GM21526 (cell line): Measurements from ENCODE around the gene BIVM.

Experiments
- ATAC-seq: cut with Tn5 transposase; IDR thresholded peaks from one replicate; pipeline ENCODE4 v1.9.1; 2021; ENCODE audit warnings: moderate library complexity; ENCODE audit not compliant: unreplicated experiment, low FRiP score

BIVM gene

GRCh38 chr13:102875256-102875655 lies 76.3 kb downstream of the BIVM start:
- no peak for ATAC-seq

DNA sequence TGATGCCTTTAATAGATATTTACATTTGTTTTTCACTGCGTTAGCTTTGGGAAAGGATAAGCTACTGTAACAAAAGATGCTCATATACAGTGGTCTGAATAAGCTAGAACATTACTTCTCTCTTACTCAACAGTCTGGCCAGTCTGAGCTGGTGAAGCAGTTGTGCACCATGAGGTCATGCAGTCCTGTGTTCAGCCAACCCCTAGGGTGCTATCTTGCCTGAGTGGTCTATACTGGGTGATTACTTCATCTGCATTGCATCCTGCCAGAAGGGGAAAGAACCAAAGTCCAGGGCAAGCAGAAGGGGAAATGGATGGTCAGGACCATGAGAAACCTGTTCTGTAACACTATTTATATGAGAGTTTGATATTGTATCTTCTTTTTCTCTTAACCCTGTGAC lies 78.4 kb downstream of the BIVM start:
- no peak for ATAC-seq

GRCh38 chr13:102878481-102878880 lies 79.6 kb downstream of the BIVM start:
- no peak for ATAC-seq

GRCh38 chr13:102879793-102880499 lies 81.0 kb downstream of the BIVM start:
- no peak for ATAC-seq

DNA sequence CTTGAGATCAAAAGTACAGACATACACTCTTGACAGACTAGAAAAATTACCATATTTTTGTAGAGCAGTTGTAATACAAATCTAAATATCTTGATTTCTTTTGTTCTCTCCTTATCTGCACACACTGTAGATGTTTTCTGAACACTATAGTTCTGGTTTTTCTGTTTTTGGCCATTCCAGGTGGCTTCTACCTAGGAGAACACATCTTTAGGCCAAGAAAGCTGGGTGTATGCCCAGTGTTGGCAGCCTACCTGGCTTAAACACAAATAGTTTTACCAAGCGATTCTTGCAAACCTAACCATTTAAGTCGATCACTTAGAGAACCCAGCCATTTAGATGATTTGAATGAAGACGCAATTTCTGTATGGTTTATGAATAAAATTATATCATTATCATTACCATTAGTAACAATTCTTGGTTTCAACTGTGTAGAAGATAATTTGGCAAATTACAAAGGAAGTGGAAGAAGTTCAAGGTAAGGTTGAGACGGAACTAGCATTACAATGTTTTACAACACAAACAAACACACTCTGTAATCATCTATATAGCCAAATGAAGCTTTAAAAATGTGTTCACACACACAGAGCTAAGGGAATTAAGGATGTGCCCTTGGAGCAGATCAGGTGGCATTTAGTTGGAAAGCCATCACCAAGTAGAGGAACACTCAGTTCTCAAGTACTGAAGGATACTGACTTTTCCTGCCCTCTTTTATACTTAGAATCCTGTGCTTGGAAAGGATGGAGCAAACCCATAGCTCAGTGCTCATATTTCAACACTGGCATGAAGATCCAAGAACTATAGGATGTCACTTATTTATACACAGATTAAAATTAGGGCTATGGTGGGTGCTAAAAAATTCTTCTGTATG lies 83.1 kb downstream of the BIVM start:
- ATAC-seq = no peak
